ENCODE data around the gene SCUBE3. TPM values are rescaled to one million over a fixed set of nuclear protein-coding genes. Genes with fewer than 3 reads are reported as not detected.

Gene SCUBE3
- total and polyA plus RNA-seq, 5 donors from 2014 or later = 0.03 to 0.11 (median 0.05) TPM; not detected in 2

DNA sequence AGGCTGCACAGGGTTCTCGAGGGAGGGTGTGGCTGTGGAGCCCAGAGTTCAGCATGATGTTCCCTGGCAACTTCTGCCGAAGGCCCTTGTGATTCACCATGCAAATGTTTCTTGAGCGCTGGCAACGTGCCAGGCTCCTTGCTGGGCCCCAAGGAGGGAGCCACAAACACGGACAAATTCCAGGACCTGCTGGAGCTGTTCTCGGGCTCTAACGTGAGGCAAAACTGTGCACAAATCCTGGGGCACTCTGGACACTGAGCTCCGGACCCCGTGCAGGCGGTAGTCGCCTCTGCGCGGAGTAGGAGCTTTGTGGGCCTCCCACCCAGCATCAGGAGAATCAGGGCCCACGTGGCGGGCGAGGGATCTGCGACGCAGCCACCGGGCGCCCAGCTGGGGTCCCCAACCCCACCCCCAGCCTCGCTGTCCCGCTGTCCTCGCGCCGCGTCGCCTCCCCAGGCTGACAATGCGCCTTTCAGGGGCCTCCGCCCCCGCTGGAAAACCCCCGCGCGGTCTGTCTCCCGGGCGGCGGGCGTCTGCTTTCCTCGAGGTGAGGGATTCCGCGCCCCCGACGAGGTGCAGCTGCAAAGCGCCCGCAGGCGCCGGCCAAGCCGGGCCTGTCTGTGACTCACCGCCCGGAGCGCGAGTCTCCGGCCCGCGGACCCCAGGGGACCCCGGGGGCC is 31.7 kb upstream of the SCUBE3 start:
- Histone ChIP-seq H3K4me1 (ENCODE audit: control insufficient read depth, insufficient read depth, low read length, poor library complexity, severe bottlenecking) (no peaks in the 10 kb centered on the region), H3K36me3 (ENCODE audit: control insufficient read depth, insufficient read depth, low read length) (no peaks in the 10 kb centered on the region), H3K27ac (ENCODE audit: insufficient read depth, low read length, poor library complexity, severe bottlenecking) (no peak overlapping the region), H3K9me3 (ENCODE audit: control insufficient read depth in 2 of 2, low read length in 2 of 2) (no peaks in the 10 kb centered on the region), H3K27me3 (ENCODE audit: control insufficient read depth, insufficient read depth, low read length) (peaks cover 14% of the 10 kb centered on the region), H3K4me3 (ENCODE audit: low read depth, low read length) (no peak overlapping the region)
- Mint-ChIP-seq H3K27ac (no peak overlapping the region), H3K4me3 (no peak overlapping the region), H3K36me3 (no peaks in the 10 kb centered on the region), H3K27me3 (peaks cover 18% of the 10 kb centered on the region), H3K9me3 (peaks cover 0 to 1% (median 0%) of the 10 kb centered on the region in 7 donors), H3K4me1 (peaks cover 0 to 6% (median 3%) of the 10 kb centered on the region in 4 donors)
- no peak for DNase-seq
- no peak for ATAC-seq (ENCODE audit: low read depth in 2 of 2)

GRCh38 chr6:35183281-35183680 is 30.5 kb upstream of the SCUBE3 start:
- H3K4me1 Mint-ChIP-seq = peaks cover 0 to 6% (median 3%) of the 10 kb centered on the region in 4 donors
- no peaks in the 10 kb centered on the region for H3K4me1 ChIP-seq (ENCODE audit: control insufficient read depth, insufficient read depth, low read length, poor library complexity, severe bottlenecking)

DNA sequence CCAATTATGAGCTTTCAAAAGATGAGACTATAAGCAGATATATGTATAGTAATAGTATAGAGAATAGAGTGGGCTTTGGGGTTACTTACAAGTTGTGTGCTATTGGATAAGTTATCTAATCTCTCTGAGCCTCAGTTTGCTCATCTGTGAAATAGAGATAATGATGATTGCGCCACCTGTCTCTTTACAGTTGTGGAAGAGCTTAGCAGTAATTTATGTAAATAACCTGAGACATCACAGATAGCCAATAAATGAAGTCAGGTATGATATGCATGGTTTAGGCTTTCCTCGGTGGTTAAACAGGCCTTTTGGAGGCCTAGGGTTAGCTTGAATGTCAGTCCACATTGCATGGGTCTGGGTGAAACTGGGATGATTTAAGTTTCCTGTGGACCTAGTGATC is 29.8 kb upstream of the SCUBE3 start:
- H3K36me3 ChIP-seq (ENCODE audit: control insufficient read depth, insufficient read depth, low read length) = no peaks in the 10 kb centered on the region
- H3K27ac Mint-ChIP-seq = no peak overlapping the region
- H3K36me3 Mint-ChIP-seq = no peaks in the 10 kb centered on the region
- H3K9me3 ChIP-seq (ENCODE audit: control insufficient read depth in 2 of 2, low read length in 2 of 2) = no peaks in the 10 kb centered on the region
- no peaks in the 10 kb centered on the region for H3K4me1 ChIP-seq (ENCODE audit: control insufficient read depth, insufficient read depth, low read length, poor library complexity, severe bottlenecking)
- peaks cover 0 to 6% (median 3%) of the 10 kb centered on the region in 4 donors for H3K4me1 Mint-ChIP-seq
- no peak overlapping the region for H3K4me3 ChIP-seq (ENCODE audit: low read depth, low read length)
- no peak overlapping the region for H3K27ac ChIP-seq (ENCODE audit: insufficient read depth, low read length, poor library complexity, severe bottlenecking)
- peaks cover 0 to 1% (median 0%) of the 10 kb centered on the region in 7 donors for H3K9me3 Mint-ChIP-seq
- DNase-seq = no peak
- H3K27me3 ChIP-seq (ENCODE audit: control insufficient read depth, insufficient read depth, low read length) = peaks cover 12% of the 10 kb centered on the region
- H3K4me3 Mint-ChIP-seq = no peak overlapping the region
- ATAC-seq (ENCODE audit: low read depth in 2 of 2) = no peak
- peaks cover 18% of the 10 kb centered on the region for H3K27me3 Mint-ChIP-seq

More at GRCh38 chr6:35183281-35183680, 30.5 kb upstream of the SCUBE3 start:
- Mint-ChIP-seq H3K9me3 (peaks cover 0 to 1% (median 0%) of the 10 kb centered on the region in 7 donors), H3K4me3 (no peak overlapping the region), H3K27me3 (peaks cover 18% of the 10 kb centered on the region), H3K36me3 (no peaks in the 10 kb centered on the region), H3K27ac (no peak overlapping the region)
- peaks cover 12% of the 10 kb centered on the region for H3K27me3 ChIP-seq (ENCODE audit: control insufficient read depth, insufficient read depth, low read length)
- no peak for ATAC-seq (ENCODE audit: low read depth in 2 of 2)
- H3K27ac ChIP-seq (ENCODE audit: insufficient read depth, low read length, poor library complexity, severe bottlenecking) = no peak overlapping the region
- no peaks in the 10 kb centered on the region for H3K36me3 ChIP-seq (ENCODE audit: control insufficient read depth, insufficient read depth, low read length)
- no peaks in the 10 kb centered on the region for H3K9me3 ChIP-seq (ENCODE audit: control insufficient read depth in 2 of 2, low read length in 2 of 2)
- DNase-seq = no peak
- no peak overlapping the region for H3K4me3 ChIP-seq (ENCODE audit: low read depth, low read length)

- Histone ChIP-seq H3K4me1 (ENCODE audit: control insufficient read depth, insufficient read depth, low read length, poor library complexity, severe bottlenecking) (no peaks in the 10 kb centered on the region), H3K9me3 (ENCODE audit: control insufficient read depth in 2 of 2, low read length in 2 of 2) (no peaks in the 10 kb centered on the region), H3K27ac (ENCODE audit: insufficient read depth, low read length, poor library complexity, severe bottlenecking) (no peak overlapping the region), H3K36me3 (ENCODE audit: control insufficient read depth, insufficient read depth, low read length) (no peaks in the 10 kb centered on the region), H3K4me3 (ENCODE audit: low read depth, low read length) (no peak overlapping the region), H3K27me3 (ENCODE audit: control insufficient read depth, insufficient read depth, low read length) (peaks cover 12% of the 10 kb centered on the region)
- Mint-ChIP-seq H3K27ac (no peak overlapping the region), H3K9me3 (peaks cover 0 to 1% (median 0%) of the 10 kb centered on the region in 7 donors), H3K27me3 (peaks cover 18% of the 10 kb centered on the region), H3K36me3 (no peaks in the 10 kb centered on the region), H3K4me1 (peaks cover 0 to 6% (median 3%) of the 10 kb centered on the region in 4 donors), H3K4me3 (no peak overlapping the region)
- ATAC-seq (ENCODE audit: low read depth in 2 of 2) (no peak), DNase-seq (no peak)
Measured at GRCh38 chr6:35184580-35185301, 29.0 kb upstream of the SCUBE3 start.

GRCh38 chr6:35185302-35185681 is 28.5 kb upstream of the SCUBE3 start:
- Histone ChIP-seq H3K27ac (ENCODE audit: insufficient read depth, low read length, poor library complexity, severe bottlenecking) (no peak overlapping the region), H3K36me3 (ENCODE audit: control insufficient read depth, insufficient read depth, low read length) (no peaks in the 10 kb centered on the region), H3K4me1 (ENCODE audit: control insufficient read depth, insufficient read depth, low read length, poor library complexity, severe bottlenecking) (no peaks in the 10 kb centered on the region), H3K9me3 (ENCODE audit: control insufficient read depth in 2 of 2, low read length in 2 of 2) (no peaks in the 10 kb centered on the region), H3K4me3 (ENCODE audit: low read depth, low read length) (no peak overlapping the region), H3K27me3 (ENCODE audit: control insufficient read depth, insufficient read depth, low read length) (peaks cover 12% of the 10 kb centered on the region)
- Mint-ChIP-seq H3K9me3 (peaks cover 0 to 1% (median 0%) of the 10 kb centered on the region in 7 donors), H3K27ac (no peak overlapping the region), H3K4me1 (peaks cover 0 to 6% (median 3%) of the 10 kb centered on the region in 4 donors), H3K27me3 (peaks cover 18% of the 10 kb centered on the region), H3K36me3 (no peaks in the 10 kb centered on the region), H3K4me3 (no peak overlapping the region)
- DNase-seq (no peak), ATAC-seq (ENCODE audit: low read depth in 2 of 2) (no peak)

DNA sequence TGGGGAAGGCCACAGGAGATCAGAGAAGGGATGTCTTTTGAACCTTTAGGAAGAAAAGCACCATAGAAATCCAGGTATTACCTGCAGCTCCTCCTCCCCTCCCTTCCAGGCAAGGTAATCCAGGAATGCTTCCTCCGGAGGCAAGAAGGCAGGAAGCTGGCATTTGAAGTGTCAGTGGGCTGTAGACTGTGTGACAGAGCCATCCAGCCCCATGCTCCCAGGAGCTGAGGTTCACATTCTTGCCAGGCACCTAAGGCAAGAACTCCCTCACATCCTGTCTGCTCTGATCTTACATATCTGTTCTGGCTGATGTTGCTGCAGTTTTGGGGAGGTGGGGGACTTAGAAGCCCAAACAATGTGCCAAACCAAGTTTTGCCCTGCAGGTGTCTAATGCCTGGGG is 27.8 kb upstream of the SCUBE3 start:
- no peaks in the 10 kb centered on the region for H3K36me3 Mint-ChIP-seq

DNA sequence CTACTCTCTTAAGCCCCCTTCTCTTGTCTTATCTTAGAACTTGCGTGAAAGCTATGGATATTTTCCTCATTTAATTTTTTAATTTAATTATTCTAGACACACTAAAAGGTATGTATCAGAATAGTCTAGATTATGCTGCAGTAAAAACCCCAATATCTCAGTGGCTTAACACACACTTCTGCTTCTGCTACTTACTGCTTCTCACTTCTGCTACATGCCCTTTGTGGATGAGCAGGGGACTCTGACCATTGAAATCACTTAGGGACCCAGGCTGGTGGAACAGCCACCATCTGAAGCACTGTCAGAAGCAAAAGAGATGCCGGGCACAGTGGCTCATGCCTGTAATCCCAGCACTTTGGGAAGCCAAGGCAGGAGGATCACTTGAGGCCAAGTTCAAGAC is 27.2 kb upstream of the SCUBE3 start:
- H3K4me3 Mint-ChIP-seq = no peak overlapping the region
- ATAC-seq (ENCODE audit: low read depth in 2 of 2) (no peak), DNase-seq (no peak)
- no peak overlapping the region for H3K27ac Mint-ChIP-seq
- Histone ChIP-seq H3K36me3 (ENCODE audit: control insufficient read depth, insufficient read depth, low read length) (no peaks in the 10 kb centered on the region), H3K4me1 (ENCODE audit: control insufficient read depth, insufficient read depth, low read length, poor library complexity, severe bottlenecking) (no peaks in the 10 kb centered on the region), H3K27ac (ENCODE audit: insufficient read depth, low read length, poor library complexity, severe bottlenecking) (no peak overlapping the region), H3K9me3 (ENCODE audit: control insufficient read depth in 2 of 2, low read length in 2 of 2) (no peaks in the 10 kb centered on the region), H3K27me3 (ENCODE audit: control insufficient read depth, insufficient read depth, low read length) (peaks cover 12% of the 10 kb centered on the region), H3K4me3 (ENCODE audit: low read depth, low read length) (no peak overlapping the region)
- H3K36me3 Mint-ChIP-seq = no peaks in the 10 kb centered on the region
- H3K9me3 Mint-ChIP-seq = peaks cover 0 to 1% (median 0%) of the 10 kb centered on the region in 7 donors
- H3K27me3 Mint-ChIP-seq = peaks cover 18% of the 10 kb centered on the region
- peaks cover 0 to 6% (median 3%) of the 10 kb centered on the region in 4 donors for H3K4me1 Mint-ChIP-seq

More for the DNA sequence above, 27.8 kb upstream of the SCUBE3 start:
- H3K27me3 ChIP-seq (ENCODE audit: control insufficient read depth, insufficient read depth, low read length) = peaks cover 12% of the 10 kb centered on the region
- Mint-ChIP-seq H3K9me3 (peaks cover 0 to 1% (median 0%) of the 10 kb centered on the region in 7 donors), H3K4me3 (no peak overlapping the region), H3K27me3 (peaks cover 18% of the 10 kb centered on the region), H3K4me1 (peaks cover 0 to 6% (median 3%) of the 10 kb centered on the region in 4 donors), H3K27ac (no peak overlapping the region)
- H3K4me3 ChIP-seq (ENCODE audit: low read depth, low read length) = no peak overlapping the region
- no peaks in the 10 kb centered on the region for H3K9me3 ChIP-seq (ENCODE audit: control insufficient read depth in 2 of 2, low read length in 2 of 2)
- H3K36me3 ChIP-seq (ENCODE audit: control insufficient read depth, insufficient read depth, low read length) = no peaks in the 10 kb centered on the region
- no peaks in the 10 kb centered on the region for H3K4me1 ChIP-seq (ENCODE audit: control insufficient read depth, insufficient read depth, low read length, poor library complexity, severe bottlenecking)
- DNase-seq (no peak), ATAC-seq (ENCODE audit: low read depth in 2 of 2) (no peak)
- no peak overlapping the region for H3K27ac ChIP-seq (ENCODE audit: insufficient read depth, low read length, poor library complexity, severe bottlenecking)
